ENCODE measurements around the gene NPC1. TPM values are rescaled to one million over a fixed set of nuclear protein-coding genes. Genes with fewer than 3 reads are reported as not detected.

Gene NPC1
- total RNA-seq, 1 donor from 2014 or later, result 24.1 TPM

DNA sequence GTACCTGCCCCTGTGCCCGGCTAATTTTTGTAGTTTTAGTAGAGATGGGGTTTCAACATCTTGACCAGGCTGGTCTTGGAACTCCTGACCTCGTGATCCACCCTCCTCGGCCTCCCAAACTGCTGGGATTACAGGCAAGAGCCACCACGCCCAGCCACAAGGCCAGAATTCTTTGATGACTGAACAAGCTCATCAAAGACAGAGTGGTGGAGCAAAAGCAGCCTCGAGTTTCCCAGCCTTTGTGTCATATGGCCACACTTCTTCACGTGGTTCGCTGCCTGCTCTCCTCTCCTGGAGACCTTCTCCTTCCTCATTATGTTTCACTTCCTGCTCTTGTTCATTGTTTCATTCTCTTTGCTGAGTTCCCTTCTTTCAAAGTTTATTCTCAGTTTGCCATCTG, 9.9 kb upstream of the NPC1 start:
- Mint-ChIP-seq H3K36me3 (ENCODE audit: low read depth, unreplicated experiment) (no peaks in the 10 kb centered on the region), H3K9me3 (ENCODE audit: unreplicated experiment) (no peaks in the 10 kb centered on the region), H3K4me3 (ENCODE audit: unreplicated experiment) (no peak overlapping the region), H3K27ac (ENCODE audit: unreplicated experiment) (no peak overlapping the region), H3K27me3 (ENCODE audit: unreplicated experiment) (no peaks in the 10 kb centered on the region), H3K4me1 (ENCODE audit: unreplicated experiment) (peaks cover 6% of the 10 kb centered on the region)
- TF ChIP-seq, protein P1, sequence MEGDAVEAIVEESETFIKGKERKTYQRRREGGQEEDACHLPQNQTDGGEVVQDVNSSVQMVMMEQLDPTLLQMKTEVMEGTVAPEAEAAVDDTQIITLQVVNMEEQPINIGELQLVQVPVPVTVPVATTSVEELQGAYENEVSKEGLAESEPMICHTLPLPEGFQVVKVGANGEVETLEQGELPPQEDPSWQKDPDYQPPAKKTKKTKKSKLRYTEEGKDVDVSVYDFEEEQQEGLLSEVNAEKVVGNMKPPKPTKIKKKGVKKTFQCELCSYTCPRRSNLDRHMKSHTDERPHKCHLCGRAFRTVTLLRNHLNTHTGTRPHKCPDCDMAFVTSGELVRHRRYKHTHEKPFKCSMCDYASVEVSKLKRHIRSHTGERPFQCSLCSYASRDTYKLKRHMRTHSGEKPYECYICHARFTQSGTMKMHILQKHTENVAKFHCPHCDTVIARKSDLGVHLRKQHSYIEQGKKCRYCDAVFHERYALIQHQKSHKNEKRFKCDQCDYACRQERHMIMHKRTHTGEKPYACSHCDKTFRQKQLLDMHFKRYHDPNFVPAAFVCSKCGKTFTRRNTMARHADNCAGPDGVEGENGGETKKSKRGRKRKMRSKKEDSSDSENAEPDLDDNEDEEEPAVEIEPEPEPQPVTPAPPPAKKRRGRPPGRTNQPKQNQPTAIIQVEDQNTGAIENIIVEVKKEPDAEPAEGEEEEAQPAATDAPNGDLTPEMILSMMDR (IDR thresholded peaks at IDR 0.05; ENCODE audit: unreplicated experiment), result no peak
- no peak for DNase-seq (ENCODE audit: low spot score)

DNA sequence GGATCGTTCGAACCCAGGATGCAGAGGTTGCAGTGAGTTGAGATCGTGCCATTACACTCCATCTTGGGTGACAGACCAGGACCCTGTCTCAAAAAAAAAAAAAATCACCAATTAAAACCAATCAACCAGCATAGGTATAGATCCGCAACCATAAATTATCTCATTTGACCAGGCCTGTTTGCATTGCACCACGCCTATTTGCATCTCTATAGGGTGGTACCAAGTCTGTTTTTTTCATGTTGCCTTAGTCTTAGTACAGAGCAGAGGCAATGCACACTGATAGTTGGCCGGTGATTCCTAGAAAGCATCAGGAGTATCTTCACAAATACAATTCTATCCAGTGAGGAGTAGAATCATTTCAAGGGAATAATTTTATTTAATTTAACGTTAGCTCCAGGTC, 9.3 kb upstream of the NPC1 start:
- Mint-ChIP-seq H3K4me3 (ENCODE audit: unreplicated experiment) (no peak overlapping the region), H3K36me3 (ENCODE audit: low read depth, unreplicated experiment) (no peaks in the 10 kb centered on the region), H3K9me3 (ENCODE audit: unreplicated experiment) (no peaks in the 10 kb centered on the region), H3K4me1 (ENCODE audit: unreplicated experiment) (peaks cover 6% of the 10 kb centered on the region), H3K27ac (ENCODE audit: unreplicated experiment) (no peak overlapping the region), H3K27me3 (ENCODE audit: unreplicated experiment) (no peaks in the 10 kb centered on the region)
- TF ChIP-seq, protein P1 (IDR thresholded peaks at IDR 0.05; ENCODE audit: unreplicated experiment), result no peak
- DNase-seq (ENCODE audit: low spot score), result no peak

DNA sequence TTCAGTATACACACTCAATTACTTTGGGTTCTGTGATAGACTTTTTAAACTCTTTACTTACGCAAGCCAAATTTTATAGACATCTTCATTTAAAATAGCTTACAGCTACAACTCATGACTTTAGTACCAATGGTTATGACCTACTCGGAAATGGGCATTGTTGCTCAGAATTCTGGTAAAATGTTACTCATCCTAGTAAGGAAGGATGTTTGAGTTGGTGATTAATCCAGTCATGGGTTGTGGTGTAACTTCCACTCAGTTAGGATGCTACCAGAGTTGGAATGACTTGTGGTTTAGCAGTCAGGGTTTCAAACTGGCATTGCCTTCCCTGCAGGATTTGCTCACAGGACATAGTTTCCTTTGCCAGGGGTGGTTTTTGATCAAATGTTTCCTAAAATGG, 7.4 kb upstream of the NPC1 start:
- no peaks in the 10 kb centered on the region for H3K36me3 Mint-ChIP-seq (ENCODE audit: low read depth, unreplicated experiment)
- TF ChIP-seq, protein P1 (IDR thresholded peaks at IDR 0.05; ENCODE audit: unreplicated experiment), result no peak
- H3K4me1 Mint-ChIP-seq (ENCODE audit: unreplicated experiment), result peaks cover 6% of the 10 kb centered on the region
- H3K27ac Mint-ChIP-seq (ENCODE audit: unreplicated experiment), result no peak overlapping the region
- no peak for DNase-seq (ENCODE audit: low spot score)
- no peaks in the 10 kb centered on the region for H3K27me3 Mint-ChIP-seq (ENCODE audit: unreplicated experiment)
- H3K4me3 Mint-ChIP-seq (ENCODE audit: unreplicated experiment), result no peak overlapping the region
- H3K9me3 Mint-ChIP-seq (ENCODE audit: unreplicated experiment), result no peaks in the 10 kb centered on the region

DNA sequence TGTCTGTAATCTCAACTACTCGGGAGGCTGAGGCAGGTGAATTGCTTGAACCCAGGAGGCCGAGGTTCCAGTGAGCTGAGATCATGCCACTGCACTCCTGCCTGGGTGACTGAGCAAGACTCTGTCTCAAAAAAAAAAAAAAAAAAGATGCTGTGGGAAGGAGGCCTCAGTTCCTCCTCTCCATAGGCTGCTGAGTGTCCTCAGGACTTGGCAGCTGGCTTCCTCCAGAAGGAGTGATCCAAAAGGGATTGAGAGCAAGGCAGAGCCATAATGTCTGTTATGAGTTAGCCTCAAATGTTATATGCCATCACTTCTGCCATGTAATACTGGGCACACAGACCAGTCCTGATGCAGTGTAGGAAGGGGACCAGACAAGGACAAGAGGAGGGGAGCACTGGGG, 6.6 kb upstream of the NPC1 start:
- TF ChIP-seq, protein P1 (IDR thresholded peaks at IDR 0.05; ENCODE audit: unreplicated experiment), result no peak
- Mint-ChIP-seq H3K27me3 (ENCODE audit: unreplicated experiment) (no peaks in the 10 kb centered on the region), H3K36me3 (ENCODE audit: low read depth, unreplicated experiment) (no peaks in the 10 kb centered on the region), H3K9me3 (ENCODE audit: unreplicated experiment) (no peaks in the 10 kb centered on the region), H3K4me3 (ENCODE audit: unreplicated experiment) (no peak overlapping the region), H3K27ac (ENCODE audit: unreplicated experiment) (no peak overlapping the region), H3K4me1 (ENCODE audit: unreplicated experiment) (peaks cover 6% of the 10 kb centered on the region)
- DNase-seq (ENCODE audit: low spot score), result no peak

DNA sequence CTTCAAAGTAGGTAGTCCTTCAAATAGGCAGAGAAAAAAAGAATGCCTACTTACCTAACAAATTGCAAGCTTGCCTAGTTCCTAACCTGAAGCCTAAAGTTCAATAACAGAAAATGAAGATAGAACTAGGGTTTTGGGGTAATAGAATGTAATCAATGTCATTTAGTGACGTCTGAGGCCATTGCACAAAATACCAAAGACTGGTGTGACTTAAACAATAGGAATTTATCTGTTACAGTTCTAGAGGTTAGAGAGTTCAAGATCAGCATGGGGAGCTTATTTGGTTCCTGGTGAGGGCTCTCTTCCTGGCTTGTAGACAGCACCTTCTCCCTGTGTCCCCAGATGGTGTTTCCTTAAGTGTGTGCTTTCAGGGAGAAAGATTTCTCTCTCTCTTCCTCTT, 4.7 kb upstream of the NPC1 start:
- TF ChIP-seq, protein P1 (IDR thresholded peaks at IDR 0.05; ENCODE audit: unreplicated experiment), result no peak
- Mint-ChIP-seq H3K4me1 (ENCODE audit: unreplicated experiment) (no peaks in the 10 kb centered on the region), H3K4me3 (ENCODE audit: unreplicated experiment) (no peak overlapping the region), H3K27me3 (ENCODE audit: unreplicated experiment) (no peaks in the 10 kb centered on the region), H3K36me3 (ENCODE audit: low read depth, unreplicated experiment) (no peaks in the 10 kb centered on the region), H3K27ac (ENCODE audit: unreplicated experiment) (no peak overlapping the region), H3K9me3 (ENCODE audit: unreplicated experiment) (no peaks in the 10 kb centered on the region)
- no peak for DNase-seq (ENCODE audit: low spot score)

All from endothelial cell (in vitro differentiated cells).